GM10266 (cell line): ENCODE results near the gene NCOA3.
"Not testable (repeated sequence)": the region's sequence is repeated elsewhere in the genome, so short reads cannot be mapped to it uniquely, and the experiment has no call there.

Experiments
- DNase-seq: peaks from one replicate; pipeline ENCODE4 v3.0.0; 2012; ENCODE audit errors: extremely low spot score
- TF ChIP-seq, protein P1 (sequence below): IDR thresholded peaks from 2 replicates; pipeline ENCODE4 v1.5.1; 2012; ENCODE audit warnings: mild to moderate bottlenecking, low read depth; ENCODE audit not compliant: control insufficient read depth, insufficient read depth; ENCODE audit errors: missing control alignments

NCOA3 gene

DNA sequence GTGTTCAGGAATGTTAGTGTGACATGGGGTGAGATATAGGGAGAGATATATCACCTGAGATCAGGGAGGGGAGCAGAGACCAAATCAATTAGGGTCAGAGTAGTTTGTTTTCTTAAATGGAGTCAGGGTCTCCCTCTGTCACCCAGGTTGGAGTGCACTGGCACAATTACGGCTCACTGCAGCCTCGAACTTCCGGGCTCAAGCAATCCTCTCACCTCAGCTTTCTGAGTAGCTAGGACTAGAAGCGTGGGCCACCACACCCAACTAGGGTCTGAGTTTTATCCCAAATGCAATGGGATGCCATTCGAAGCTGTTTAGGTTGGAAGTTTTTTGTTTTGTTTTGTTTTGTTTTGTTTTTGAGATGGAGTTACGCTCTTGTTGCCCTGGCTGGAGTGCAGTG is 3.1 kb upstream of the NCOA3 start:
- TF ChIP-seq, protein P1, sequence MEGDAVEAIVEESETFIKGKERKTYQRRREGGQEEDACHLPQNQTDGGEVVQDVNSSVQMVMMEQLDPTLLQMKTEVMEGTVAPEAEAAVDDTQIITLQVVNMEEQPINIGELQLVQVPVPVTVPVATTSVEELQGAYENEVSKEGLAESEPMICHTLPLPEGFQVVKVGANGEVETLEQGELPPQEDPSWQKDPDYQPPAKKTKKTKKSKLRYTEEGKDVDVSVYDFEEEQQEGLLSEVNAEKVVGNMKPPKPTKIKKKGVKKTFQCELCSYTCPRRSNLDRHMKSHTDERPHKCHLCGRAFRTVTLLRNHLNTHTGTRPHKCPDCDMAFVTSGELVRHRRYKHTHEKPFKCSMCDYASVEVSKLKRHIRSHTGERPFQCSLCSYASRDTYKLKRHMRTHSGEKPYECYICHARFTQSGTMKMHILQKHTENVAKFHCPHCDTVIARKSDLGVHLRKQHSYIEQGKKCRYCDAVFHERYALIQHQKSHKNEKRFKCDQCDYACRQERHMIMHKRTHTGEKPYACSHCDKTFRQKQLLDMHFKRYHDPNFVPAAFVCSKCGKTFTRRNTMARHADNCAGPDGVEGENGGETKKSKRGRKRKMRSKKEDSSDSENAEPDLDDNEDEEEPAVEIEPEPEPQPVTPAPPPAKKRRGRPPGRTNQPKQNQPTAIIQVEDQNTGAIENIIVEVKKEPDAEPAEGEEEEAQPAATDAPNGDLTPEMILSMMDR: no peak
- no peak for DNase-seq

GRCh38 chr20:47499053-47499452 is 2.6 kb upstream of the NCOA3 start:
- no peak for DNase-seq
- TF ChIP-seq, protein P1: no peak

GRCh38 chr20:47500082-47500481 is 1.6 kb upstream of the NCOA3 start:
- DNase-seq: not testable (repeated sequence)

DNA sequence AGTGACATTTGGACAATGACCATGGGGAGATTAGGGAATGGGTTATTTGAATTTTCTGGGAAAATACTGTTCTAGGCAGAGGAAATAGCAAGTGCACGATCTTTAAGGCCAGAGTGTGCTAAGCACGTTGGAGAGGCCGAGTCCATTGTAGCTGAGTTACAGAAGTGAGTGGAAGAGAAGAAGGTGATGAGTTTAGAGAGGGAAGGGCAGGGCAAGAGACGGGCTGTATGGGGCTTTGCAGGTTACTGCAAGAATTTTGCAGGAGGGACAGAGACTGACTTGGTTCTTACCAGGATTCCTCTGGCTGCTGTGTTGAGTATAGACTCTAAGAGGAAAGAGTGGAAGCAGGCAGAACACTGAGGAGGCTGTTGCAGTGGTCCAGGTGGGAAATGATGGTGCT is 1.1 kb upstream of the NCOA3 start:
- TF ChIP-seq, protein P1: no peak
- no peak for DNase-seq

- TF ChIP-seq, protein P1: no peak
- DNase-seq: no peak
Observed at GRCh38 chr20:47501116-47501481, 588 bp upstream of the NCOA3 start.

DNA sequence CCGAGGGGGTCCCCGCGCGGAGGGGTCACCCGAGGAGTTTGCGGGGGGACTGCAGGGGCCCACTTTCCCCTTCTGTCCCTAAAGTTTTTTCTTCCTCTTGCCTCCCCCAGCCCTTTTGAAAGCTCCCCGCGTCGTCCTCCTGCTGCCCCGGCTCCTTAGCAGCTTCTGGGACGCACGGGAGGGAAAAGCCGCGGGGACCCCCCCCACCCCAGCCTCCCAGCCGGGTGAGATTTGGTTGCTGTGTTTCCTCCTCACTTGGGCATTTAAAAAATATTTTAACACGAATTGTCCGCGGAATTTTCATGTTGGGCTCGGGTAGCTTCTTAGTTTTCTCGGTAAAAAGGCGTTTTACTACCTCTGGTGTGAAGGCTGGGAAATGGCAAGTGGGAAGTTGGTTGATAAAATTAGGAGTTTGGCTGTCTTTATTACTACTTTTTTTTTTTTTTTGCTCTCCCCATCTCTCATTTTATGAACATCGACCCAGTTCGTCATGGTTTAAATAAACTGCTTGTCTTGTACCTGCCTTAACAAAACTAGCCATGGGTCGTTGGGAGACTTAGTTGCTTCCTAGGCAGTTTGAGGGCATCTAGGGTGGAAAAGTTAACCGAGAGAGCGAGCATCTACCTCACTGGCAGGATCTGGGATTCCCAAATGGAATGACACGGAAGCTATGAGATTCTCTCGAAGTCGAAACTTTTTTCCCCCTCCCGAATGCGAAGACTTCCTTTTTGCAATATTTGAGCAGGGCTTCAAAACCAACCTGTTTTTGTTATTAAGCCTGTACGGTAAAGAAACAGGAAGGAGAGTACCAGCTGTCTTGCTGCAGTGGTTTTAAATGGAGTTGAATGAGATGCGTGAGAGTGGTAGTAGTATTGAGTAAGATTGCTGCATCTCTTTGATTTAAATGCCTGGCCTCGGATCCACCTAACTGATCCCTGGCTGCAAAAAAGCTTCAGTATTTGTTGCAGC is 868 bp downstream of the NCOA3 start:
- DNase-seq: no peak
- TF ChIP-seq, protein P1: no peak

GRCh38 chr20:47503685-47504084 is 2.0 kb downstream of the NCOA3 start:
- DNase-seq: no peak
- TF ChIP-seq, protein P1: no peak
